GM19238 (cell line): Measurements from ENCODE around the gene PAH.
"Not testable (repeated sequence)": the region's sequence is repeated elsewhere in the genome, so short reads cannot be mapped to it uniquely, and the experiment has no call there.

Experiments
- DNase-seq: peaks from one replicate; pipeline ENCODE4 v3.0.0; 2011; ENCODE audit warnings: low spot score; ENCODE audit not compliant: insufficient read length

PAH gene

GRCh38 chr12:102832826-102833225 lies 84.2 kb downstream of the PAH start:
- DNase-seq = not testable (repeated sequence)

- no peak for DNase-seq
Measured at GRCh38 chr12:102824218-102824835, 92.7 kb downstream of the PAH start.

- DNase-seq = no peak
Measured at GRCh38 chr12:102821149-102821548, 95.9 kb downstream of the PAH start.

- DNase-seq = no peak
Measured at GRCh38 chr12:102816816-102817434, 100.1 kb downstream of the PAH start.

GRCh38 chr12:102814691-102815367 lies 102.2 kb downstream of the PAH start:
- no peak for DNase-seq

GRCh38 chr12:102812344-102812743 lies 104.7 kb downstream of the PAH start:
- no peak for DNase-seq

GRCh38 chr12:102811110-102811737 lies 105.8 kb downstream of the PAH start:
- DNase-seq = no peak

GRCh38 chr12:102808412-102808811 lies 108.6 kb downstream of the PAH start:
- no peak for DNase-seq

GRCh38 chr12:102806592-102806991 lies 110.5 kb downstream of the PAH start:
- DNase-seq = no peak

GRCh38 chr12:102806110-102806509 lies 110.9 kb downstream of the PAH start:
- DNase-seq = no peak

GRCh38 chr12:102800565-102800964 lies 116.5 kb downstream of the PAH start:
- no peak for DNase-seq

GRCh38 chr12:102799229-102799628 lies 117.8 kb downstream of the PAH start:
- no peak for DNase-seq

GRCh38 chr12:102797528-102797927 lies 119.5 kb downstream of the PAH start:
- no peak for DNase-seq

GRCh38 chr12:102793921-102794320 lies 123.1 kb downstream of the PAH start:
- no peak for DNase-seq
